PFSK-1 (cell line): ENCODE measurements around the gene CDYL.

Source experiments
- FOXP2 ChIP-seq: optimal IDR thresholded peaks from 2 replicates; pipeline ENCODE3; 2011; ENCODE audit warnings: borderline replicate concordance, control low read depth, inconsistent platforms; ENCODE audit not compliant: insufficient read depth; ENCODE audit errors: extremely low read length, extremely low read depth
- POLR2AphosphoS5 ChIP-seq: IDR thresholded peaks from 2 replicates; pipeline ENCODE4 v1.6.1; 2012; ENCODE audit warnings: low read depth, mild to moderate bottlenecking, control low read depth, low read length, moderate library complexity
- TAF1 ChIP-seq: IDR thresholded peaks from 2 replicates; pipeline ENCODE4 v1.6.1; 2012; ENCODE audit warnings: low read length, control low read depth, borderline replicate concordance; ENCODE audit not compliant: insufficient read depth
- TF ChIP-seq, protein P1 (sequence below), 2 experiments: IDR thresholded peaks; 2 replicates each; pipeline versions ENCODE4 v1.6.1 to v1.8.0; 2011 to 2012; ENCODE audit warnings: low read depth in 2 of 2, low read length in 2 of 2, control low read depth in 1 of 2, inconsistent platforms in 1 of 2, mild to moderate bottlenecking in 1 of 2, moderate library complexity in 1 of 2; ENCODE audit not compliant: insufficient read depth in 1 of 2

DNA sequence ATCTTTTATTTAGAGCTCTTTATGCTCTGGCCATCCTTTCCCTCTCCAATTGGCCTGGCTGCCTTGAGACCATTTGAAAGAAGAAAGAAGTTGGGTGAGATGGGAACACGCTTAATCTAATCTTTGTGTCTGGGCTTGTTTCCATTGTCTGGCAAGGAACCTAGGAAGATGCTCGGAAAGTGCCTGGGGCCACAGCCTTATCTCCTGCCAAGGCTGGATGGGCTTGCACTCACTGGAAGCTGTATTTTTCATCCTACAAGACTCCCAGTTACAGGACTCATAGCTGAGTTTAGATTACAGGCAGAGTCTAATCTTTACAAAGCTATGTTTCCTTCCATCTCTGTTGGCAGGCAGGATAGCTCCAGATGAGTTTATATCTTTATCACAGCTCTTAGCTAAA, 33.1 kb upstream of the CDYL start:
- TF ChIP-seq POLR2AphosphoS5 (no peak), TAF1 (no peak), FOXP2 (no peak)
- TF ChIP-seq, protein P1, sequence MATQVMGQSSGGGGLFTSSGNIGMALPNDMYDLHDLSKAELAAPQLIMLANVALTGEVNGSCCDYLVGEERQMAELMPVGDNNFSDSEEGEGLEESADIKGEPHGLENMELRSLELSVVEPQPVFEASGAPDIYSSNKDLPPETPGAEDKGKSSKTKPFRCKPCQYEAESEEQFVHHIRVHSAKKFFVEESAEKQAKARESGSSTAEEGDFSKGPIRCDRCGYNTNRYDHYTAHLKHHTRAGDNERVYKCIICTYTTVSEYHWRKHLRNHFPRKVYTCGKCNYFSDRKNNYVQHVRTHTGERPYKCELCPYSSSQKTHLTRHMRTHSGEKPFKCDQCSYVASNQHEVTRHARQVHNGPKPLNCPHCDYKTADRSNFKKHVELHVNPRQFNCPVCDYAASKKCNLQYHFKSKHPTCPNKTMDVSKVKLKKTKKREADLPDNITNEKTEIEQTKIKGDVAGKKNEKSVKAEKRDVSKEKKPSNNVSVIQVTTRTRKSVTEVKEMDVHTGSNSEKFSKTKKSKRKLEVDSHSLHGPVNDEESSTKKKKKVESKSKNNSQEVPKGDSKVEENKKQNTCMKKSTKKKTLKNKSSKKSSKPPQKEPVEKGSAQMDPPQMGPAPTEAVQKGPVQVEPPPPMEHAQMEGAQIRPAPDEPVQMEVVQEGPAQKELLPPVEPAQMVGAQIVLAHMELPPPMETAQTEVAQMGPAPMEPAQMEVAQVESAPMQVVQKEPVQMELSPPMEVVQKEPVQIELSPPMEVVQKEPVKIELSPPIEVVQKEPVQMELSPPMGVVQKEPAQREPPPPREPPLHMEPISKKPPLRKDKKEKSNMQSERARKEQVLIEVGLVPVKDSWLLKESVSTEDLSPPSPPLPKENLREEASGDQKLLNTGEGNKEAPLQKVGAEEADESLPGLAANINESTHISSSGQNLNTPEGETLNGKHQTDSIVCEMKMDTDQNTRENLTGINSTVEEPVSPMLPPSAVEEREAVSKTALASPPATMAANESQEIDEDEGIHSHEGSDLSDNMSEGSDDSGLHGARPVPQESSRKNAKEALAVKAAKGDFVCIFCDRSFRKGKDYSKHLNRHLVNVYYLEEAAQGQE (IDR thresholded peaks at IDR 0.05; ENCODE audit: insufficient read depth in 1 of 2, low read depth in 2 of 2, low read length in 2 of 2), result no peak
